ENCODE results near the gene CDC42SE2.

Gene CDC42SE2

GRCh38 chr5:131270809-131271208 lies 7.0 kb downstream of the CDC42SE2 start:
- no peak for TF ChIP-seq TCF12 (IDR thresholded peaks at IDR 0.05; ENCODE audit: low read depth)
- TF ChIP-seq TAF1 (IDR thresholded peaks at IDR 0.05; ENCODE audit: low read depth): no peak
- no peak for TF ChIP-seq CREB1 (IDR thresholded peaks at IDR 0.05; ENCODE audit: low read depth)
- TF ChIP-seq EP300 (IDR thresholded peaks at IDR 0.05; ENCODE audit: borderline replicate concordance): no peak
- TF ChIP-seq NFIC (IDR thresholded peaks at IDR 0.05): no peak
- TF ChIP-seq YY1 (IDR thresholded peaks at IDR 0.05; ENCODE audit: low read depth): no peak
- no peak for TF ChIP-seq USF1 (IDR thresholded peaks at IDR 0.05)
- TF ChIP-seq TEAD4 (IDR thresholded peaks at IDR 0.05): no peak
- no peak for TF ChIP-seq MAX (IDR thresholded peaks at IDR 0.05)
- no peak for TF ChIP-seq ZBTB7A (IDR thresholded peaks at IDR 0.05; ENCODE audit: low read depth)
- TF ChIP-seq, protein P1, sequence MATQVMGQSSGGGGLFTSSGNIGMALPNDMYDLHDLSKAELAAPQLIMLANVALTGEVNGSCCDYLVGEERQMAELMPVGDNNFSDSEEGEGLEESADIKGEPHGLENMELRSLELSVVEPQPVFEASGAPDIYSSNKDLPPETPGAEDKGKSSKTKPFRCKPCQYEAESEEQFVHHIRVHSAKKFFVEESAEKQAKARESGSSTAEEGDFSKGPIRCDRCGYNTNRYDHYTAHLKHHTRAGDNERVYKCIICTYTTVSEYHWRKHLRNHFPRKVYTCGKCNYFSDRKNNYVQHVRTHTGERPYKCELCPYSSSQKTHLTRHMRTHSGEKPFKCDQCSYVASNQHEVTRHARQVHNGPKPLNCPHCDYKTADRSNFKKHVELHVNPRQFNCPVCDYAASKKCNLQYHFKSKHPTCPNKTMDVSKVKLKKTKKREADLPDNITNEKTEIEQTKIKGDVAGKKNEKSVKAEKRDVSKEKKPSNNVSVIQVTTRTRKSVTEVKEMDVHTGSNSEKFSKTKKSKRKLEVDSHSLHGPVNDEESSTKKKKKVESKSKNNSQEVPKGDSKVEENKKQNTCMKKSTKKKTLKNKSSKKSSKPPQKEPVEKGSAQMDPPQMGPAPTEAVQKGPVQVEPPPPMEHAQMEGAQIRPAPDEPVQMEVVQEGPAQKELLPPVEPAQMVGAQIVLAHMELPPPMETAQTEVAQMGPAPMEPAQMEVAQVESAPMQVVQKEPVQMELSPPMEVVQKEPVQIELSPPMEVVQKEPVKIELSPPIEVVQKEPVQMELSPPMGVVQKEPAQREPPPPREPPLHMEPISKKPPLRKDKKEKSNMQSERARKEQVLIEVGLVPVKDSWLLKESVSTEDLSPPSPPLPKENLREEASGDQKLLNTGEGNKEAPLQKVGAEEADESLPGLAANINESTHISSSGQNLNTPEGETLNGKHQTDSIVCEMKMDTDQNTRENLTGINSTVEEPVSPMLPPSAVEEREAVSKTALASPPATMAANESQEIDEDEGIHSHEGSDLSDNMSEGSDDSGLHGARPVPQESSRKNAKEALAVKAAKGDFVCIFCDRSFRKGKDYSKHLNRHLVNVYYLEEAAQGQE (IDR thresholded peaks at IDR 0.05; ENCODE audit: low read depth): no peak
- no peak for TF ChIP-seq EGR1 (IDR thresholded peaks at IDR 0.05)
- TF ChIP-seq CEBPB (IDR thresholded peaks at IDR 0.05): no peak
- no peak for TF ChIP-seq FOXM1 (IDR thresholded peaks at IDR 0.05; ENCODE audit: borderline replicate concordance, low read depth)
- no peak for TF ChIP-seq RAD21 (IDR thresholded peaks at IDR 0.05; ENCODE audit: low read depth)

- TF ChIP-seq TAF1 (IDR thresholded peaks at IDR 0.05; ENCODE audit: low read depth) (no peak), CEBPB (IDR thresholded peaks at IDR 0.05) (no peak), EGR1 (IDR thresholded peaks at IDR 0.05) (no peak), CREB1 (IDR thresholded peaks at IDR 0.05; ENCODE audit: low read depth) (no peak), NFIC (IDR thresholded peaks at IDR 0.05) (no peak), TCF12 (IDR thresholded peaks at IDR 0.05; ENCODE audit: low read depth) (no peak), USF1 (IDR thresholded peaks at IDR 0.05) (no peak), TEAD4 (IDR thresholded peaks at IDR 0.05) (no peak), ZBTB7A (IDR thresholded peaks at IDR 0.05; ENCODE audit: low read depth) (no peak)
- TF ChIP-seq, protein P1 (IDR thresholded peaks at IDR 0.05; ENCODE audit: low read depth): no peak
Measured at GRCh38 chr5:131272307-131272706, 8.5 kb downstream of the CDC42SE2 start.

DNA sequence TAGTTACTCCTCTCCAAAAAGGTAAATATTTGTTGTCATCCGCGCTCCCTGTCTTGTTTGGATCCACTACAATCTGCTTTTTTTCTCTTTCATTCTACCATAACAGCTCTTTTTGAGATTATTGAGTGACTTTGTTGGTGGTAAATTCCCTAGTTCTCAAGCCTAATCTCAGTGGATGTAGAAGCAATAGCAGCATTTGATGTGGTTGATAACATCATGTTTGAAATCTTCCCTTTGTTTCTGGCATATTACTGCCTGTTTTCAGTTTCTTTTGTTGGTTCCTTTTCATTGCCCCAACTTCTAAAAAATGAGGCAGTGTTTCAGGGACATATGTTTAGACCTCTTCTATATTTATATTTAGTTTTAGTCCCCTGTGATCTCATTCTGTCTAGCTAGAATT lies 8.9 kb downstream of the CDC42SE2 start:
- TF ChIP-seq EGR1 (IDR thresholded peaks at IDR 0.05): no peak
- TF ChIP-seq, protein P1 (IDR thresholded peaks at IDR 0.05; ENCODE audit: low read depth): no peak
- TF ChIP-seq TAF1 (IDR thresholded peaks at IDR 0.05; ENCODE audit: low read depth): no peak
- TF ChIP-seq TCF12 (IDR thresholded peaks at IDR 0.05; ENCODE audit: low read depth): no peak
- TF ChIP-seq MAX (IDR thresholded peaks at IDR 0.05): no peak

- TF ChIP-seq RAD21 (IDR thresholded peaks at IDR 0.05; ENCODE audit: low read depth): no peak
- TF ChIP-seq TEAD4 (IDR thresholded peaks at IDR 0.05): no peak
- no peak for TF ChIP-seq TCF12 (IDR thresholded peaks at IDR 0.05; ENCODE audit: low read depth)
- TF ChIP-seq FOXM1 (IDR thresholded peaks at IDR 0.05; ENCODE audit: borderline replicate concordance, low read depth): no peak
Measured at GRCh38 chr5:131274326-131275063, 10.6 kb downstream of the CDC42SE2 start.

GRCh38 chr5:131276072-131276471 lies 12.2 kb downstream of the CDC42SE2 start:
- TF ChIP-seq CEBPB (IDR thresholded peaks at IDR 0.05) (no peak), NFIC (IDR thresholded peaks at IDR 0.05) (no peak), CREB1 (IDR thresholded peaks at IDR 0.05; ENCODE audit: low read depth) (no peak), FOXM1 (IDR thresholded peaks at IDR 0.05; ENCODE audit: borderline replicate concordance, low read depth) (no peak), EP300 (IDR thresholded peaks at IDR 0.05; ENCODE audit: borderline replicate concordance) (no peak), RAD21 (IDR thresholded peaks at IDR 0.05; ENCODE audit: low read depth) (no peak), YY1 (IDR thresholded peaks at IDR 0.05; ENCODE audit: low read depth) (no peak), ZBTB7A (IDR thresholded peaks at IDR 0.05; ENCODE audit: low read depth) (no peak), TCF12 (IDR thresholded peaks at IDR 0.05; ENCODE audit: low read depth) (no peak), USF1 (IDR thresholded peaks at IDR 0.05) (no peak), TEAD4 (IDR thresholded peaks at IDR 0.05) (no peak), TAF1 (IDR thresholded peaks at IDR 0.05; ENCODE audit: low read depth) (no peak), EGR1 (IDR thresholded peaks at IDR 0.05) (no peak), MAX (IDR thresholded peaks at IDR 0.05) (no peak)
- TF ChIP-seq, protein P1 (IDR thresholded peaks at IDR 0.05; ENCODE audit: low read depth): no peak
